SK-N-MC (cell line): ENCODE data around the gene ZDHHC20.

ENCODE experiments used
- EZH2 ChIP-seq: fragments of 200-600 bp; sonication (generic); IDR thresholded peaks from one replicate; pipeline ENCODE4 v1.6.1; 2017; ENCODE audit warnings: antibody characterized with exemption
- POLR2AphosphoS5 ChIP-seq: IDR thresholded peaks from 2 replicates; pipeline ENCODE4 v1.6.1; 2012; ENCODE audit warnings: mild to moderate bottlenecking, low read depth, low read length, borderline replicate concordance

DNA sequence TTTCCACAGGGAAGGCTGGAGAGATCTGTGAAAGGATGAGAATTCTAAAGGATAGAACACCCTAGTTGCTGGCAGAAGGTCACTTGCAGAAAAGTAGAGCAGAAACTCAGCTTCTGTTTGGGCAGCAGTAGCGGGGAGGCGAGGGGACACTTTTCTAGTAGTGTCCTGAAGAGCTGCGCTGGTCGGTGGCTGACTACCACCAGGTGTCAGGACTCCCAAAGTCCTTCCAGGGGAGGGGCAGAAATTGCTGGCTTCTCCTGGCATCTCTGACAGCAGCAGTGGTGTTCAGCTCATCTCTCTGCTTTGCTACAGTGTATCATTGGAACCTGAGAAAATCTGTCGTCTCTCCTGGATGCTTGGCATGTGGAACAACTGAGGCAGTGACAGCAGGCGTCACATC lies 120.9 kb downstream of the ZDHHC20 start:
- TF ChIP-seq EZH2: no peak
- no peak for TF ChIP-seq POLR2AphosphoS5
